ENCODE data around the gene PPP1R13L. TPM values are rescaled to one million over a fixed set of nuclear protein-coding genes. Genes with fewer than 3 reads are reported as not detected.

PPP1R13L gene
- total RNA-seq, 2 donors from 2014 or later: 112 to 230 TPM

GRCh38 chr19:45347570-45348366 is 57.1 kb downstream of the PPP1R13L start:
- TF ChIP-seq, protein P1, sequence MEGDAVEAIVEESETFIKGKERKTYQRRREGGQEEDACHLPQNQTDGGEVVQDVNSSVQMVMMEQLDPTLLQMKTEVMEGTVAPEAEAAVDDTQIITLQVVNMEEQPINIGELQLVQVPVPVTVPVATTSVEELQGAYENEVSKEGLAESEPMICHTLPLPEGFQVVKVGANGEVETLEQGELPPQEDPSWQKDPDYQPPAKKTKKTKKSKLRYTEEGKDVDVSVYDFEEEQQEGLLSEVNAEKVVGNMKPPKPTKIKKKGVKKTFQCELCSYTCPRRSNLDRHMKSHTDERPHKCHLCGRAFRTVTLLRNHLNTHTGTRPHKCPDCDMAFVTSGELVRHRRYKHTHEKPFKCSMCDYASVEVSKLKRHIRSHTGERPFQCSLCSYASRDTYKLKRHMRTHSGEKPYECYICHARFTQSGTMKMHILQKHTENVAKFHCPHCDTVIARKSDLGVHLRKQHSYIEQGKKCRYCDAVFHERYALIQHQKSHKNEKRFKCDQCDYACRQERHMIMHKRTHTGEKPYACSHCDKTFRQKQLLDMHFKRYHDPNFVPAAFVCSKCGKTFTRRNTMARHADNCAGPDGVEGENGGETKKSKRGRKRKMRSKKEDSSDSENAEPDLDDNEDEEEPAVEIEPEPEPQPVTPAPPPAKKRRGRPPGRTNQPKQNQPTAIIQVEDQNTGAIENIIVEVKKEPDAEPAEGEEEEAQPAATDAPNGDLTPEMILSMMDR (IDR thresholded peaks at IDR 0.05): no peak
- H3K27ac ChIP-seq: no peak overlapping the region
- DNase-seq (ENCODE audit: low spot score): no peak

DNA sequence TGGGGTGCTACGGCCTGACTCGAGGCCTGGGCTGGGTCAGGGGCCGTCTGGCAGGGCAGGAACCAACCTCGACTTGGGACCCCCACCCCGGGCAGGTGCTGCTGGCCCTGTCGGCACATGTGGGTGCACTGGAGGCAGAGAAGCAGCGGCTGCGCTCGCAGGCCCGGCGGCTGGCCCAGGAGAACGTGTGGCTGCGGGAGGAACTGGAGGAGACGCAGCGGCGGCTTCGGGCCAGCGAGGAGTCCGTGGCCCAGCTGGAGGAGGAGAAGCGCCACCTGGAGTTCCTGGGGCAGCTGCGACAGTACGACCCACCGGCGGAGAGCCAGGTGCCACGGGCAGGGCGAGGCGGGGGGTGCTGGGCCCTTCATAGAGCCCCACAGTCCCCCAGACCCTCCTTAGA is 58.4 kb downstream of the PPP1R13L start:
- H3K36me3 ChIP-seq: peaks cover 7% of the 10 kb centered on the region
- peaks cover 0 to 4% of the 10 kb centered on the region in 2 donors for H3K27me3 ChIP-seq
- TF ChIP-seq, protein P1 (IDR thresholded peaks at IDR 0.05): no peak
- H3K4me3 ChIP-seq: no peak overlapping the region
- no peak overlapping the region for H3K27ac ChIP-seq
- no peaks in the 10 kb centered on the region for H3K9me3 ChIP-seq
- DNase-seq (ENCODE audit: low spot score): no peak
- no peaks in the 10 kb centered on the region for H3K4me1 ChIP-seq

More at GRCh38 chr19:45347570-45348366, 57.1 kb downstream of the PPP1R13L start:
- Histone ChIP-seq H3K4me3 (no peak overlapping the region), H3K27me3 (peaks cover 0 to 4% of the 10 kb centered on the region in 2 donors), H3K9me3 (no peaks in the 10 kb centered on the region), H3K4me1 (no peaks in the 10 kb centered on the region), H3K36me3 (peaks cover 18% of the 10 kb centered on the region)

DNA sequence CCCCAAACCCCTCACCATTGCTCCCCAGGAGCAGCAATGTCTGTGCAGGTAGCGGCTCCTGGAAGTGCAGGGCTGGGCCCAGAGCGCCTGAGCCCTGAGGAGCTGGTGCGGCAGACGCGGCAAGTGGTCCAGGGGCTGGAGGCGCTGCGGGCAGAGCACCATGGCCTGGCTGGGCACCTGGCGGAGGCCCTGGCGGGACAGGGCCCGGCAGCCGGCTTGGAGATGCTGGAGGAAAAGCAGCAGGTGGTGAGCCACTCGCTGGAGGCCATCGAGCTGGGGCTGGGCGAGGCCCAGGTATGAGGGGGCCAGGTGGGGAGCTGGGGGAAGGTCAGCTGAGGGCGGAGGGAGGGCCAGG is 59.4 kb downstream of the PPP1R13L start:
- Histone ChIP-seq H3K27me3 (peaks cover 0 to 9% of the 10 kb centered on the region in 2 donors), H3K36me3 (no peaks in the 10 kb centered on the region), H3K4me1 (peaks cover 0 to 8% of the 10 kb centered on the region in 2 donors), H3K27ac (no peak overlapping the region), H3K4me3 (no peak overlapping the region), H3K9me3 (no peaks in the 10 kb centered on the region)
- DNase-seq (ENCODE audit: low spot score): no peak
- TF ChIP-seq, protein P1 (IDR thresholded peaks at IDR 0.05): no peak

- no peak for DNase-seq (ENCODE audit: low spot score)
- Histone ChIP-seq H3K4me3 (no peak overlapping the region), H3K4me1 (peaks cover 0 to 10% of the 10 kb centered on the region in 2 donors), H3K27me3 (peaks cover 0 to 15% of the 10 kb centered on the region in 2 donors), H3K36me3 (no peaks in the 10 kb centered on the region), H3K9me3 (no peaks in the 10 kb centered on the region), H3K27ac (no peak overlapping the region)
- TF ChIP-seq, protein P1 (IDR thresholded peaks at IDR 0.05): no peak
These were observed 60.0 kb downstream of the PPP1R13L start for GRCh38 chr19:45344621-45345505.

GRCh38 chr19:45342911-45343310 is 62.0 kb downstream of the PPP1R13L start:
- peaks cover 0 to 17% of the 10 kb centered on the region in 2 donors for H3K4me1 ChIP-seq
- no peaks in the 10 kb centered on the region for H3K9me3 ChIP-seq
- H3K27ac ChIP-seq: no peak overlapping the region
- DNase-seq (ENCODE audit: low spot score): no peak
- TF ChIP-seq, protein P1 (IDR thresholded peaks at IDR 0.05): no peak
- no peaks in the 10 kb centered on the region for H3K36me3 ChIP-seq
- no peak overlapping the region for H3K4me3 ChIP-seq
- peaks cover 0 to 15% of the 10 kb centered on the region in 2 donors for H3K27me3 ChIP-seq
